Endothelial cell of umbilical vein (primary cell): ENCODE data around the gene EIF5A2. TPM values are rescaled to one million over a fixed set of nuclear protein-coding genes. Genes with fewer than 3 reads are reported as not detected.

ENCODE experiments used
- BruUV-seq: library from RNA; stranded (reverse); fragments of 400-500 nt; replicated peaks from 2 replicates; lab custom pipeline; 2021; lab: Mats Ljungman, UMichigan
- CTCF ChIA-PET: fragments of 300-600, 350-600 bp; sonication (Branson Sonifier 250); formaldehyde crosslinking; loops from one replicate; lab custom pipeline; 2021; ENCODE audit warnings: antibody characterized with exemption, inconsistent platforms; lab: Charles Lee
- POLR2A ChIA-PET: fragments of 300-600, 350-600 bp; sonication (Branson Sonifier 250); formaldehyde crosslinking; loops from one replicate; lab custom pipeline; 2021; ENCODE audit warnings: antibody characterized with exemption, inconsistent platforms; lab: Charles Lee
- DNase-seq: peaks from one replicate; pipeline ENCODE4 v3.0.0-alpha.2; 2011; ENCODE audit warnings: low read depth, low spot score
- FAIRE-seq: peaks from 2 replicates; lab custom pipeline; 2011; peaks lifted over from hg19 to GRCh38; lab: Jason Lieb, UNC
- H2AFZ ChIP-seq: 2 replicates; pipeline ENCODE4 v1.6.0; 2012; ENCODE audit warnings: low read depth, low read length, control low read depth, inconsistent platforms
- H3K27ac ChIP-seq: 2 replicates; pipeline ENCODE4 v1.5.1; 2011; ENCODE audit warnings: low read depth, mild to moderate bottlenecking, control low read depth, low read length, moderate library complexity; ENCODE audit not compliant: insufficient read depth
- H3K27me3 ChIP-seq, 2 experiments: 2 replicates each; pipeline versions ENCODE4 v1.6.0 to v1.6.1; 2011; ENCODE audit warnings: low read length in 2 of 2, mixed read lengths in 1 of 2; ENCODE audit not compliant: control insufficient read depth in 2 of 2, insufficient read depth in 2 of 2
- H3K36me3 ChIP-seq, 2 experiments: 2 replicates in 1 of 2; 3 replicates in 1 of 2; pipeline ENCODE4 v1.5.1; 2011; ENCODE audit warnings: low read length in 2 of 2, mild to moderate bottlenecking in 1 of 2, moderate library complexity in 1 of 2; ENCODE audit not compliant: control insufficient read depth in 2 of 2, insufficient read depth in 2 of 2; ENCODE audit errors: extremely low read depth in 1 of 2
- H3K4me1 ChIP-seq: 3 replicates; pipeline ENCODE4 v1.5.1; 2011; ENCODE audit warnings: mild to moderate bottlenecking, low read length; ENCODE audit not compliant: control insufficient read depth, insufficient read depth; ENCODE audit errors: extremely low read depth
- H3K4me2 ChIP-seq: 2 replicates; pipeline ENCODE4 v1.6.1; 2011; ENCODE audit warnings: low read length, control low read depth, mixed read lengths; ENCODE audit not compliant: insufficient read depth
- H3K4me3 ChIP-seq, 3 experiments: fragments of 200-600 bp in 1 of 3; sonication (generic), shearing (Covaris generic) in 1 of 3; replicated peaks in 1 of 3; 2 replicates each; pipeline ENCODE4 v1.5.1; 2011 to 2016; ENCODE audit warnings: control low read depth in 3 of 3, low read length in 3 of 3, mild to moderate bottlenecking in 2 of 3, inconsistent platforms in 1 of 3, low read depth in 1 of 3, moderate library complexity in 1 of 3; ENCODE audit not compliant: insufficient read depth in 1 of 3
- H3K79me2 ChIP-seq: 2 replicates; pipeline ENCODE4 v1.6.0; 2012; ENCODE audit warnings: low read length, inconsistent platforms; ENCODE audit not compliant: control insufficient read depth, insufficient read depth
- H3K9ac ChIP-seq: replicated peaks from 2 replicates; pipeline ENCODE3; 2011; ENCODE audit warnings: low read length, control low read depth; ENCODE audit not compliant: insufficient read depth; ENCODE audit errors: extremely low read depth
- H3K9me1 ChIP-seq: replicated peaks from 3 replicates; pipeline ENCODE4 v1.6.0; 2011; ENCODE audit warnings: mild to moderate bottlenecking, low read length; ENCODE audit not compliant: control insufficient read depth, insufficient read depth; ENCODE audit errors: extremely low read depth
- H3K9me3 ChIP-seq: replicated peaks from 2 replicates; pipeline ENCODE4 v1.5.1; 2012; ENCODE audit warnings: low read length, inconsistent platforms; ENCODE audit not compliant: control insufficient read depth, insufficient read depth
- H4K20me1 ChIP-seq: replicated peaks from 2 replicates; pipeline ENCODE3; 2011; ENCODE audit warnings: mild to moderate bottlenecking, low read length; ENCODE audit not compliant: control insufficient read depth, insufficient read depth; ENCODE audit errors: extremely low read depth
- CTCF ChIP-seq, 2 donors: IDR thresholded peaks; 1 replicate in 1 of 2; 2 replicates in 1 of 2; pipeline ENCODE4 v1.5.1; 2011; ENCODE audit warnings: low read length in 2 of 2, mild to moderate bottlenecking in 2 of 2, moderate library complexity in 2 of 2, control low read depth in 1 of 2, inconsistent platforms in 1 of 2, low read depth in 1 of 2; ENCODE audit not compliant: insufficient read depth in 1 of 2; ENCODE audit errors: extremely low read depth in 1 of 2
- EZH2 ChIP-seq: IDR thresholded peaks from 2 replicates; pipeline ENCODE4 v1.6.1; 2012; ENCODE audit warnings: borderline replicate concordance, low read depth, mild to moderate bottlenecking, moderate library complexity, low read length, inconsistent platforms; ENCODE audit not compliant: severe bottlenecking
- FOS ChIP-seq: IDR thresholded peaks from 2 replicates; pipeline ENCODE4 v1.6.1; 2011; ENCODE audit warnings: mild to moderate bottlenecking, low read length, moderate library complexity, borderline replicate concordance; ENCODE audit not compliant: insufficient read depth
- GATA2 ChIP-seq: IDR thresholded peaks from 2 replicates; pipeline ENCODE4 v1.7.0; 2011; ENCODE audit warnings: low read depth, mild to moderate bottlenecking, moderate library complexity, mixed read lengths, low read length; ENCODE audit not compliant: insufficient read length, insufficient read depth
- JUN ChIP-seq: IDR thresholded peaks from 2 replicates; pipeline ENCODE4 v1.6.1; 2011; ENCODE audit warnings: borderline replicate concordance, low read depth; ENCODE audit not compliant: insufficient read length, insufficient read depth
- MAX ChIP-seq: IDR thresholded peaks from 2 replicates; pipeline ENCODE4 v1.6.1; 2011; ENCODE audit not compliant: insufficient read depth, insufficient read length
- MYC ChIP-seq: IDR thresholded peaks from one replicate; pipeline ENCODE4 v1.6.1; 2011; ENCODE audit warnings: mild to moderate bottlenecking, low read depth, low read length
- POLR2A ChIP-seq: IDR thresholded peaks from 2 replicates; pipeline ENCODE4 v1.6.1; 2012; ENCODE audit warnings: low read depth, mild to moderate bottlenecking, control low read depth, low read length
- POLR2AphosphoS5 ChIP-seq: IDR thresholded peaks from 2 replicates; pipeline ENCODE4 v1.6.1; 2012; ENCODE audit warnings: low read depth, mild to moderate bottlenecking, control low read depth, low read length, moderate library complexity; ENCODE audit not compliant: insufficient read depth
- dilution Hi-C: fragments of 300-500 bp; cut with MboI; formaldehyde crosslinking; loops from one replicate; pipeline ENCODE4 v1.15.0; 2019; ENCODE audit warnings: low sequenced_read_pairs; ENCODE audit not compliant: extremely low pct_ligation_motif_present
- intact Hi-C: fragments of 100-400 bp; cut with micrococcal nuclease; formaldehyde crosslinking; loops from one replicate; pipeline ENCODE4 v1.10.0; 2022
- polyA plus RNA-seq, 4 experiments: library from polyadenylated mRNA; depleted of rRNA in 3 of 4; stranded (reverse) in 3 of 4; unstranded in 1 of 4; fragments of >200 nt; gene quantifications; 2 replicates each; pipeline versions ENCODE4 v1.2.1 to v1.2.3, GENCODE V29; 2011 to 2012; ENCODE audit warnings: missing spikeins in 1 of 4
- total RNA-seq: library from RNA; stranded (reverse); gene quantifications from 2 replicates; pipeline ENCODE4 v1.2.3, GENCODE V29; 2021

The EIF5A2 gene
- total and polyA plus RNA-seq, 2 donors (not counting 3 experiments of a cell fraction or from before 2014, with no cell fraction given): 3.7 to 10.9 TPM

GRCh38 chr3:170910542-170910941 is 2.1 kb upstream of the EIF5A2 start:
- Histone ChIP-seq H3K9me3 (no peaks in the 10 kb centered on the region), H4K20me1 (no peaks in the 10 kb centered on the region), H3K9ac (no peak overlapping the region), H3K4me3 (no peak overlapping the region), H3K36me3 (no peaks in the 10 kb centered on the region), H3K4me2 (no peak overlapping the region), H3K9me1 (no peaks in the 10 kb centered on the region), H3K79me2 (no peaks in the 10 kb centered on the region), H2AFZ (no peak overlapping the region), H3K27ac (no peak overlapping the region), H3K27me3 (peaks cover 0 to 6% of the 10 kb centered on the region in 2 experiments), H3K4me1 (peaks cover 12% of the 10 kb centered on the region)
- ChIA-PET CTCF (interaction anchor here (0.6 kb wide), 1 partner anchor 546 kb away, joined by 3 read pairs; no protein-coding TSS in a partner anchor), POLR2A (no interaction called here)
- TF ChIP-seq FOS: no peak
- TF ChIP-seq EZH2: no peak
- no peak for TF ChIP-seq CTCF (IDR thresholded peaks at IDR 0.05; ENCODE audit: extremely low read depth in 1 of 2, insufficient read depth in 1 of 2, low read depth in 1 of 2, low read length in 2 of 2)
- no peak for TF ChIP-seq MYC
- TF ChIP-seq MAX: no peak
- TF ChIP-seq GATA2: no peak
- TF ChIP-seq POLR2AphosphoS5: no peak
- TF ChIP-seq POLR2A: no peak
- TF ChIP-seq JUN: no peak
- dilution Hi-C loops (no loop called here), intact Hi-C loops (no loop called here)
- BruUV-seq: no TSS peak
- DNase-seq: no peak
- no peak for FAIRE-seq
